IPS-20b (cell line): ENCODE measurements around the gene UBE2L3.
A peak's percentile ranks its signal among the peaks of the same experiment; 100 is the strongest.
"Not testable (repeated sequence)": the region's sequence is repeated elsewhere in the genome, so short reads cannot be mapped to it uniquely, and the experiment has no call there.

Experiments used
- H3K27ac ChIP-seq: one replicate; pipeline ENCODE4 v1.5.1; 2013; ENCODE audit warnings: low read length
- H3K27me3 ChIP-seq: 2 replicates; pipeline ENCODE4 v1.6.1; 2013; ENCODE audit warnings: mild to moderate bottlenecking, low read length, inconsistent platforms; ENCODE audit not compliant: insufficient read depth
- H3K36me3 ChIP-seq: 2 replicates; pipeline ENCODE4 v1.6.1; 2013; ENCODE audit warnings: low read depth, mild to moderate bottlenecking, inconsistent platforms, low read length, moderate library complexity; ENCODE audit not compliant: insufficient read depth
- H3K4me1 ChIP-seq: 2 replicates; pipeline ENCODE4 v1.6.1; 2013; ENCODE audit warnings: mild to moderate bottlenecking, control low read depth, inconsistent platforms, low read length, moderate library complexity; ENCODE audit not compliant: insufficient read depth
- H3K4me3 ChIP-seq: 2 replicates; pipeline ENCODE4 v1.5.1; 2013; ENCODE audit warnings: mild to moderate bottlenecking, low read length, inconsistent platforms
- H3K9ac ChIP-seq: 2 replicates; pipeline ENCODE4 v1.6.1; 2013; ENCODE audit warnings: low read depth, mild to moderate bottlenecking, inconsistent platforms, low read length, moderate library complexity
- H3K9me3 ChIP-seq: 2 replicates; pipeline ENCODE4 v1.6.1; 2013; ENCODE audit warnings: mild to moderate bottlenecking, low read depth, low read length, inconsistent platforms; ENCODE audit not compliant: insufficient read depth

The UBE2L3 gene

GRCh38 chr22:21559345-21560125 is 8.0 kb upstream of the UBE2L3 start:
- H3K27me3 ChIP-seq, H3K4me1 ChIP-seq, H3K9ac ChIP-seq, H3K27ac ChIP-seq, H3K36me3 ChIP-seq, H3K9me3 ChIP-seq, H3K4me3 ChIP-seq: not testable (repeated sequence)

- H3K4me3 ChIP-seq, H3K9ac ChIP-seq, H3K27ac ChIP-seq: not testable (repeated sequence)
Measured at GRCh38 chr22:21560657-21561056, 6.9 kb upstream of the UBE2L3 start.

GRCh38 chr22:21563912-21564311 is 3.6 kb upstream of the UBE2L3 start:
- H3K36me3 ChIP-seq: no peaks in the 10 kb centered on the region
- no peak overlapping the region for H3K4me3 ChIP-seq
- no peaks in the 10 kb centered on the region; the same call in 1 of the 2 replicates for H3K4me1 ChIP-seq
- no peak overlapping the region for H3K27ac ChIP-seq
- H3K27me3 ChIP-seq: no peaks in the 10 kb centered on the region
- no peak overlapping the region for H3K9ac ChIP-seq
- H3K9me3 ChIP-seq: no peaks in the 10 kb centered on the region

More at GRCh38 chr22:21560657-21561056, 6.9 kb upstream of the UBE2L3 start:
- H3K9me3 ChIP-seq, H3K36me3 ChIP-seq, H3K27me3 ChIP-seq, H3K4me1 ChIP-seq: not testable (repeated sequence)

- H3K9ac ChIP-seq: no peak overlapping the region
- no peaks in the 10 kb centered on the region for H3K9me3 ChIP-seq
- no peak overlapping the region for H3K27ac ChIP-seq
- H3K36me3 ChIP-seq: no peaks in the 10 kb centered on the region
- no peaks in the 10 kb centered on the region; the same call in 1 of the 2 replicates for H3K4me1 ChIP-seq
- H3K4me3 ChIP-seq: no peak overlapping the region
- no peaks in the 10 kb centered on the region for H3K27me3 ChIP-seq
Measured at GRCh38 chr22:21564411-21564810, 3.1 kb upstream of the UBE2L3 start.

- peak overlapping the region; percentile 99 for H3K4me3 ChIP-seq
- H3K9ac ChIP-seq: peak overlapping the region; percentile 98
- peaks cover 16% of the 10 kb centered on the region for H3K4me1 ChIP-seq
- H3K27ac ChIP-seq: peak overlapping the region; percentile 65
- H3K27me3 ChIP-seq: no peaks in the 10 kb centered on the region
- H3K9me3 ChIP-seq: no peaks in the 10 kb centered on the region
- peaks cover 12% of the 10 kb centered on the region for H3K36me3 ChIP-seq
Measured at GRCh38 chr22:21568347-21569075, 997 bp downstream of the UBE2L3 start.

GRCh38 chr22:21569076-21569427 is 1.5 kb downstream of the UBE2L3 start:
- Histone ChIP-seq H3K36me3 (peaks cover 12% of the 10 kb centered on the region), H3K9ac (peak overlapping the region; percentile 98; the same call in 1 of the 2 replicates), H3K4me1 (peaks cover 16% of the 10 kb centered on the region), H3K4me3 (peak overlapping the region; percentile 99)
- H3K27ac ChIP-seq, H3K27me3 ChIP-seq, H3K9me3 ChIP-seq: not testable (repeated sequence)

- Histone ChIP-seq H3K9me3 (no peaks in the 10 kb centered on the region), H3K27ac (no peak overlapping the region), H3K4me1 (peaks cover 16% of the 10 kb centered on the region)
Measured at GRCh38 chr22:21569459-21570170, 2.1 kb downstream of the UBE2L3 start.

GRCh38 chr22:21570398-21570797 is 2.9 kb downstream of the UBE2L3 start:
- Histone ChIP-seq H3K9ac (peak overlapping the region; percentile 31; the same call in 1 of the 2 replicates), H3K36me3 (peaks cover 12% of the 10 kb centered on the region), H3K4me1 (peaks cover 16% of the 10 kb centered on the region), H3K27me3 (no peaks in the 10 kb centered on the region), H3K27ac (no peak overlapping the region), H3K4me3 (peak overlapping the region; percentile 99; the same call in 1 of the 2 replicates), H3K9me3 (no peaks in the 10 kb centered on the region)

More at GRCh38 chr22:21569459-21570170, 2.1 kb downstream of the UBE2L3 start:
- Histone ChIP-seq H3K9ac (peak overlapping the region; percentile 31; the same call in 1 of the 2 replicates), H3K36me3 (peaks cover 12% of the 10 kb centered on the region), H3K4me3 (peak overlapping the region; percentile 99), H3K27me3 (no peaks in the 10 kb centered on the region)

GRCh38 chr22:21571679-21572078 is 4.2 kb downstream of the UBE2L3 start:
- H3K27ac ChIP-seq: no peak overlapping the region
- no peak overlapping the region for H3K9ac ChIP-seq
- H3K4me3 ChIP-seq: no peak overlapping the region
- H3K36me3 ChIP-seq: peaks cover 12% of the 10 kb centered on the region
- H3K4me1 ChIP-seq: peaks cover 16% of the 10 kb centered on the region
- no peaks in the 10 kb centered on the region for H3K27me3 ChIP-seq
- H3K9me3 ChIP-seq: no peaks in the 10 kb centered on the region

GRCh38 chr22:21573293-21573734 is 5.8 kb downstream of the UBE2L3 start:
- Histone ChIP-seq H3K4me1 (peaks cover 16% of the 10 kb centered on the region), H3K9ac (no peak overlapping the region), H3K27me3 (no peaks in the 10 kb centered on the region), H3K27ac (no peak overlapping the region), H3K4me3 (no peak overlapping the region), H3K9me3 (no peaks in the 10 kb centered on the region), H3K36me3 (peaks cover 12% of the 10 kb centered on the region)

- H3K4me3 ChIP-seq: no peak overlapping the region
- peaks cover 16% of the 10 kb centered on the region for H3K4me1 ChIP-seq
- H3K9ac ChIP-seq: no peak overlapping the region
- no peaks in the 10 kb centered on the region for H3K27me3 ChIP-seq
- H3K36me3 ChIP-seq: peaks cover 12% of the 10 kb centered on the region
- no peaks in the 10 kb centered on the region for H3K9me3 ChIP-seq
- H3K27ac ChIP-seq: no peak overlapping the region
Measured at GRCh38 chr22:21573750-21574494, 6.4 kb downstream of the UBE2L3 start.
